A549 (cell line): ENCODE results near the gene KRTAP9-7.

Experiments used
- BHLHE40 ChIP-seq: IDR thresholded peaks from 2 replicates; pipeline ENCODE4 v1.6.1; 2012; ENCODE audit warnings: low read depth, low read length, inconsistent platforms
- CEBPB ChIP-seq, 2 experiments: fragments of >200 bp in 1 of 2; sonication (Bioruptor Twin) in 1 of 2; formaldehyde crosslinking in 1 of 2; IDR thresholded peaks; 2 replicates each; pipeline ENCODE4 v1.6.1; 2012 to 2016
- KDM5A ChIP-seq: fragments of 200-600 bp; sonication (generic); IDR thresholded peaks from 2 replicates; pipeline ENCODE4 v1.6.1; 2016; ENCODE audit warnings: antibody characterized with exemption, mild to moderate bottlenecking
- NR3C1 ChIP-seq: fragments of >200 bp; sonication (Bioruptor Twin); formaldehyde crosslinking; IDR thresholded peaks from 3 replicates; pipeline ENCODE4 v1.6.1; 2017
- POLR2A ChIP-seq: IDR thresholded peaks from 2 replicates; pipeline ENCODE4 v1.6.1; 2012; ENCODE audit warnings: mild to moderate bottlenecking, low read length
- REST ChIP-seq: fragments of 200-600 bp; sonication (generic); IDR thresholded peaks from 2 replicates; pipeline ENCODE4 v1.6.1; 2016; ENCODE audit warnings: antibody characterized with exemption, mild to moderate bottlenecking, moderate library complexity
- SMC3 ChIP-seq: fragments of >200 bp; sonication (Bioruptor Twin); formaldehyde crosslinking; IDR thresholded peaks from 3 replicates; pipeline ENCODE4 v1.6.1; 2018; ENCODE audit warnings: inconsistent platforms
- SREBF2 ChIP-seq: fragments of 450-650 bp; IDR thresholded peaks from 2 replicates; pipeline ENCODE4 v1.6.1; 2014; ENCODE audit warnings: mild to moderate bottlenecking, moderate library complexity
- TF ChIP-seq, protein P1 (sequence below): fragments of >200 bp; sonication (Bioruptor Twin); formaldehyde crosslinking; IDR thresholded peaks from 3 replicates; pipeline ENCODE4 v1.5.1; 2016
- TF ChIP-seq, protein P2 (sequence below): fragments of 450-650 bp; IDR thresholded peaks from 2 replicates; pipeline ENCODE4 v1.6.1; 2014; ENCODE audit warnings: antibody characterized with exemption

GRCh38 chr17:41296846-41297245 lies 21.3 kb downstream of the KRTAP9-7 start:
- TF ChIP-seq POLR2A: no peak
- TF ChIP-seq, protein P1, sequence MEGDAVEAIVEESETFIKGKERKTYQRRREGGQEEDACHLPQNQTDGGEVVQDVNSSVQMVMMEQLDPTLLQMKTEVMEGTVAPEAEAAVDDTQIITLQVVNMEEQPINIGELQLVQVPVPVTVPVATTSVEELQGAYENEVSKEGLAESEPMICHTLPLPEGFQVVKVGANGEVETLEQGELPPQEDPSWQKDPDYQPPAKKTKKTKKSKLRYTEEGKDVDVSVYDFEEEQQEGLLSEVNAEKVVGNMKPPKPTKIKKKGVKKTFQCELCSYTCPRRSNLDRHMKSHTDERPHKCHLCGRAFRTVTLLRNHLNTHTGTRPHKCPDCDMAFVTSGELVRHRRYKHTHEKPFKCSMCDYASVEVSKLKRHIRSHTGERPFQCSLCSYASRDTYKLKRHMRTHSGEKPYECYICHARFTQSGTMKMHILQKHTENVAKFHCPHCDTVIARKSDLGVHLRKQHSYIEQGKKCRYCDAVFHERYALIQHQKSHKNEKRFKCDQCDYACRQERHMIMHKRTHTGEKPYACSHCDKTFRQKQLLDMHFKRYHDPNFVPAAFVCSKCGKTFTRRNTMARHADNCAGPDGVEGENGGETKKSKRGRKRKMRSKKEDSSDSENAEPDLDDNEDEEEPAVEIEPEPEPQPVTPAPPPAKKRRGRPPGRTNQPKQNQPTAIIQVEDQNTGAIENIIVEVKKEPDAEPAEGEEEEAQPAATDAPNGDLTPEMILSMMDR: no peak
- TF ChIP-seq, protein P2, sequence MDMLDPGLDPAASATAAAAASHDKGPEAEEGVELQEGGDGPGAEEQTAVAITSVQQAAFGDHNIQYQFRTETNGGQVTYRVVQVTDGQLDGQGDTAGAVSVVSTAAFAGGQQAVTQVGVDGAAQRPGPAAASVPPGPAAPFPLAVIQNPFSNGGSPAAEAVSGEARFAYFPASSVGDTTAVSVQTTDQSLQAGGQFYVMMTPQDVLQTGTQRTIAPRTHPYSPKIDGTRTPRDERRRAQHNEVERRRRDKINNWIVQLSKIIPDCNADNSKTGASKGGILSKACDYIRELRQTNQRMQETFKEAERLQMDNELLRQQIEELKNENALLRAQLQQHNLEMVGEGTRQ: no peak
- no peak for TF ChIP-seq REST
- TF ChIP-seq BHLHE40: no peak
- no peak for TF ChIP-seq CEBPB (IDR thresholded peaks at IDR 0.05)
- TF ChIP-seq SMC3: no peak
- no peak for TF ChIP-seq KDM5A
- TF ChIP-seq SREBF2: no peak
- TF ChIP-seq NR3C1: no peak
